NCI-H2029 treated with DMSO at 0.1 percent for 48 hours (cell line): ENCODE measurements around the gene COPS9.

Source experiments
- DNase-seq: peaks from one replicate; lab custom pipeline; 2025; lab: John Stamatoyannopoulos, UW

The COPS9 gene

DNA sequence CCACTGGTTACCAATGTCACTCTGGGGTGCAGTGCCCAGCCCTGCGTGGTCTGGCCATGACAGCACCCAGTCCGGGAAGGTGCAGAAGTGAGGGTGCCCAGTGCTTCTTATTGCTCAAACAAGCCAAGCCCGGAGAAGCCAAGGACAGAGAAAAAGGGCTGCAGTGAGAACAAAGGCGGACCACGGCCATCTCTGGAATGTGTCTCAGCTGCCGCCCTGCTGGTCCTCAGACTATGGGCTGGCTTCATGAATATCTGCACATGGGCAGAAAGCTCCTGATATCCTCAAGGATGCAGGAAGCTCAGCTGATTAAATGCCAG, 28.7 kb downstream of the COPS9 start:
- no peak for DNase-seq

GRCh38 chr2:240106765-240107476, 29.2 kb downstream of the COPS9 start:
- DNase-seq, result no peak

GRCh38 chr2:240105982-240106381, 30.1 kb downstream of the COPS9 start:
- DNase-seq, result no peak

GRCh38 chr2:240103136-240103535, 33.0 kb downstream of the COPS9 start:
- DNase-seq, result no peak

DNA sequence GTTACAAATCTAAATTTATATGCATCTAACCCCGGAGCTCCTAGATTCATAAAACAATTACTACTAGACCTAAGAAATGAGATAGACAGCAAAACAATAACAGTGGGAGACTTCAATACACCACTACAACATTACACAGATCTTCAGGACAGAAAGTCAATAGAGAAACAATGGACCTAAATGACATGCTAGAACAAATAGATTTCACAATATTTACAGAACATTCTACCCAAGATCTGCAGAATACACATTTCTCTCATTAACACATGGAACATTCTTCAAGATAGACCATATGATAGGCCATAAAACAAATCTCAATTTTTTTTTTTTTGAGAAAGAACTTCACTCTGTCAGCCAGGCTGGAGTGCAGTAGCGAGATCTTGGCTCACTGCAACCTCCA, 37.8 kb downstream of the COPS9 start:
- DNase-seq, result no peak

DNA sequence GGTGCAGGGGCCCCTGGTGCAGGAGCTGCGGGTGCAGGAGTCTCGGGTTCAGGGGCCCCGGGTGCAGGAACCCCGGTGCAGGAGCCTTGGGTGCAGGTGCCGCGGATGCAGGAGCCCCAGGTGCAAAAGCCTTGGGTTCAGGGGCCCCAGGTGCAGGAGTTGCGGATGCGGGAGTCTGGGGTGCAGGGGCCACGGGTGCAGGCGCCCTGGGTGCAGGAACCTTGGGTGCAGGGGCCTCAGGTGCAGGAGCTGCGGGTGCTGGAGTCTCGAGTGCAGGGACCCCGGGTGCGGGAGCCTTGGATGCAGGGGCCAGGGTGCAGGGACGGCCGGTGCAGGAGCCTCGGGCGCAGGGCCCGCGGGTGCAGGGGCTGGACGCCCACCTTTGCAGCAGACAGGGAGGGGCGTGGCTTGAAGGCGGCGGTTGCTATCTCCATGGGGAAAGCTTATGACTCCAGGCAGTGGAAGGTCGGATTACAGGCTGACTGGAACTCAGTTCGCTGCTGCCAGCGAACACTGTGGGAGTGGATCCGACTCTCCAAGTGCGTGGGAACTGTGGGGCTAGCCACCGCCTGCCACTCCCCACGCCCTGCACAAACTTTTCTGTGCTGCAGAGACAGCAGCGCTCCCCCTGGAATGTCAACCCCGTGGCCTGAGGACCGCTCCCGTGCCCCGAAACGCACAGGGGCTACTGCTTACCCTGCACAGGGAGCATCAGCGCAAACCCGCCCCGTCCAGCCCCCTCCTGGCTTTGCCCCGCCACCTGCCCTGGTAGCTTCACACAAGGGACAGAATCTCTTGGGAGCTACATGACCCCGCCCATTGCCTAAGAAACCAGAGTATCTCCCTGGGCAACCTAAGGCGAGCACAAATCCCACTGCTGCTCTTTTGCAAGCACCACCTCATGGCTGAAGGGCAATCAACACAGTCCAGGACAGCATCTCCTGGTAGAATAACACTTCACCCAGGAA, 40.3 kb downstream of the COPS9 start:
- DNase-seq, result no peak

- no peak for DNase-seq
Observed at GRCh38 chr2:240089306-240089705, 46.8 kb downstream of the COPS9 start.

GRCh38 chr2:240086563-240086962, 49.5 kb downstream of the COPS9 start:
- no peak for DNase-seq
